M059J (cell line): Measurements from ENCODE around the gene ARVCF. TPM values are rescaled to one million over a fixed set of nuclear protein-coding genes. Genes with fewer than 3 reads are reported as not detected.

Experiments
- DNase-seq: peaks from one replicate; pipeline ENCODE4 v3.0.0-alpha.2; 2012; ENCODE audit warnings: low read depth
- total RNA-seq: library from RNA; depleted of rRNA; stranded (reverse); fragments of >200 nt; shearing (Covaris generic); gene quantifications from 2 replicates; pipeline ENCODE4 v1.2.3, GENCODE V29; 2014

ARVCF gene
- total RNA-seq, 1 experiment from 2014 or later: 5.1 TPM

GRCh38 chr22:20054034-20054427 lies 37.4 kb upstream of the ARVCF start:
- DNase-seq: no peak

- DNase-seq: no peak
These were observed 36.9 kb upstream of the ARVCF start for GRCh38 chr22:20053407-20054033.

GRCh38 chr22:20052309-20053259 lies 36.0 kb upstream of the ARVCF start:
- no peak for DNase-seq

GRCh38 chr22:20051927-20052308 lies 35.3 kb upstream of the ARVCF start:
- DNase-seq: no peak

GRCh38 chr22:20046730-20047129 lies 30.1 kb upstream of the ARVCF start:
- DNase-seq: no peak

GRCh38 chr22:20044495-20045151 lies 28.0 kb upstream of the ARVCF start:
- no peak for DNase-seq

GRCh38 chr22:20043997-20044342 lies 27.3 kb upstream of the ARVCF start:
- no peak for DNase-seq

GRCh38 chr22:20043057-20043996 lies 26.7 kb upstream of the ARVCF start:
- no peak for DNase-seq

GRCh38 chr22:20040327-20041200 lies 23.9 kb upstream of the ARVCF start:
- no peak for DNase-seq

- DNase-seq: no peak
These were observed 23.2 kb upstream of the ARVCF start for GRCh38 chr22:20039683-20040325.

GRCh38 chr22:20038574-20038973 lies 22.0 kb upstream of the ARVCF start:
- no peak for DNase-seq

- no peak for DNase-seq
These were observed 20.8 kb upstream of the ARVCF start for GRCh38 chr22:20037419-20037818.

- DNase-seq: no peak
These were observed 20.1 kb upstream of the ARVCF start for GRCh38 chr22:20036535-20037392.

GRCh38 chr22:20036084-20036482 lies 19.5 kb upstream of the ARVCF start:
- no peak for DNase-seq

GRCh38 chr22:20035375-20036083 lies 18.9 kb upstream of the ARVCF start:
- DNase-seq: no peak

- no peak for DNase-seq
These were observed 17.5 kb upstream of the ARVCF start for GRCh38 chr22:20034143-20034542.

GRCh38 chr22:20033045-20033706 lies 16.6 kb upstream of the ARVCF start:
- DNase-seq: no peak
